HepG2 (cell line): Measurements from ENCODE around the gene ANKRD6. TPM values are rescaled to one million over a fixed set of nuclear protein-coding genes. Genes with fewer than 3 reads are reported as not detected.

Experiments used
- ATAC-seq: fragments of 200-7000 bp; cut with Tn5 transposase; 3 replicates; pipeline ENCODE4 v1.9.1; 2020; ENCODE audit warnings: mild to moderate bottlenecking, moderate library complexity
- BruUV-seq: library from RNA; stranded (reverse); fragments of 400-500 nt; replicated peaks from 2 replicates; lab custom pipeline; 2021; lab: Mats Ljungman, UMichigan
- CTCF ChIA-PET: fragments of 300-600 bp; formaldehyde crosslinking; extraction: SDS; loops from one replicate; lab custom pipeline; 2021; ENCODE audit warnings: low total read pairs, inconsistent platforms, low intra/inter-chr PET ratio; lab: Yijun Ruan, JAX
- POLR2A ChIA-PET: fragments of 350-600 bp; sonication (Branson Sonifier 250); formaldehyde crosslinking; loops from one replicate; lab custom pipeline; 2020; ENCODE audit warnings: antibody characterized with exemption, inconsistent platforms; lab: Yijun Ruan, JAX
- DNase-seq: peaks from one replicate; pipeline ENCODE4 v3.0.0-alpha.2; 2015; ENCODE audit warnings: low spot score
- FAIRE-seq: peaks from 3 replicates; lab custom pipeline; 2011; peaks lifted over from hg19 to GRCh38; lab: Jason Lieb, UNC
- H2AFZ ChIP-seq: one replicate; pipeline ENCODE4 v1.6.1; 2011; ENCODE audit warnings: low read length, inconsistent platforms
- H3K27ac ChIP-seq: fragments of 300-600 bp; 3 replicates; pipeline ENCODE4 v1.8.0; 2011; ENCODE audit warnings: mixed run types, mild to moderate bottlenecking, mixed read lengths, low read length, inconsistent platforms; ENCODE audit not compliant: insufficient read depth; ENCODE audit errors: extremely low read length
- H3K27me3 ChIP-seq, 2 experiments: fragments of 200-600 bp in 1 of 2; 2 replicates in 1 of 2; 3 replicates in 1 of 2; pipeline versions ENCODE4 v1.6.0 to v1.8.0; 2011; ENCODE audit warnings: low read length in 2 of 2, mild to moderate bottlenecking in 2 of 2, moderate library complexity in 2 of 2, inconsistent platforms in 1 of 2; ENCODE audit not compliant: insufficient read depth in 2 of 2, control insufficient read depth in 1 of 2
- H3K36me3 ChIP-seq, 2 experiments: fragments of 200-600 bp in 1 of 2; replicated peaks in 1 of 2; 2 replicates in 1 of 2; 3 replicates in 1 of 2; pipeline versions ENCODE4 v1.5.1 to v1.8.0; 2011; ENCODE audit warnings: low read length in 2 of 2, inconsistent platforms in 1 of 2; ENCODE audit not compliant: insufficient read depth in 2 of 2, control insufficient read depth in 1 of 2
- H3K4me1 ChIP-seq: 2 replicates; pipeline ENCODE4 v1.5.1; 2012; ENCODE audit warnings: low read length, inconsistent platforms; ENCODE audit not compliant: insufficient read depth
- H3K4me2 ChIP-seq: 2 replicates; pipeline ENCODE4 v1.6.0; 2011; ENCODE audit warnings: low read depth, low read length, inconsistent platforms
- H3K4me3 ChIP-seq, 3 experiments: fragments of 200-600 bp in 1 of 3; sonication (generic), shearing (Covaris generic) in 1 of 3; replicated peaks in 1 of 3; 2 replicates each; pipeline ENCODE4 v1.5.1; 2011 to 2016; ENCODE audit warnings: low read length in 3 of 3, inconsistent platforms in 2 of 3, low read depth in 2 of 3, mild to moderate bottlenecking in 2 of 3, control low read depth in 1 of 3, mixed read lengths in 1 of 3; ENCODE audit not compliant: insufficient read depth in 1 of 3
- H3K79me2 ChIP-seq: one replicate; pipeline ENCODE4 v1.6.1; 2011; ENCODE audit warnings: low read length, inconsistent platforms; ENCODE audit not compliant: insufficient read depth
- H3K9ac ChIP-seq: 2 replicates; pipeline ENCODE4 v1.6.0; 2011; ENCODE audit warnings: mild to moderate bottlenecking, low read depth, low read length, inconsistent platforms; ENCODE audit not compliant: insufficient read depth
- H3K9me3 ChIP-seq: 2 replicates; pipeline ENCODE4 v1.5.1; 2012; ENCODE audit warnings: mild to moderate bottlenecking, low read length
- H4K20me1 ChIP-seq: 2 replicates; pipeline ENCODE4 v1.6.0; 2011; ENCODE audit warnings: inconsistent platforms, mild to moderate bottlenecking, low read length, moderate library complexity; ENCODE audit not compliant: insufficient read depth
- ARID2 ChIP-seq: sonication (generic); formaldehyde crosslinking; IDR thresholded peaks from 2 replicates; pipeline ENCODE4 v1.8.1; 2022; ENCODE audit warnings: mild to moderate bottlenecking, missing genetic modification reagents, borderline replicate concordance
- GTF2F1 ChIP-seq: fragments of 150-350 bp; IDR thresholded peaks from 2 replicates; pipeline ENCODE4 v1.6.1; 2014; ENCODE audit warnings: low read length
- HHEX ChIP-seq: IDR thresholded peaks from 2 replicates; pipeline ENCODE4 v1.6.1; 2016; ENCODE audit warnings: control low read depth
- HMGA1 ChIP-seq: sonication (generic); formaldehyde crosslinking; conservative IDR thresholded peaks from 2 replicates; pipeline ENCODE4 v1.4.0; 2020; ENCODE audit warnings: missing genetic modification reagents
- HNF1A ChIP-seq, 2 experiments: sonication (generic) in 1 of 2; formaldehyde crosslinking in 1 of 2; IDR thresholded peaks; 2 replicates each; pipeline versions ENCODE4 v1.4.0 to v1.6.1; 2016 to 2020; ENCODE audit warnings: borderline replicate concordance in 1 of 2, low read depth in 1 of 2, mild to moderate bottlenecking in 1 of 2, missing genetic modification reagents in 1 of 2
- KDM4B ChIP-seq: sonication (generic); formaldehyde crosslinking; IDR thresholded peaks from 2 replicates; pipeline ENCODE4 v1.4.0; 2020; ENCODE audit warnings: missing genetic modification reagents
- MIER3 ChIP-seq: IDR thresholded peaks from 2 replicates; pipeline ENCODE4 v1.6.1; 2016; ENCODE audit warnings: missing compliant biosample characterization, borderline replicate concordance
- NFATC3 ChIP-seq: sonication (generic); formaldehyde crosslinking; IDR thresholded peaks from 2 replicates; pipeline ENCODE4 v1.5.1; 2020; ENCODE audit warnings: mild to moderate bottlenecking, missing genetic modification reagents
- THAP11 ChIP-seq: IDR thresholded peaks from 2 replicates; pipeline ENCODE4 v1.6.1; 2016; ENCODE audit warnings: missing biosample characterization, missing genetic modification reagents
- TSC22D2 ChIP-seq: sonication (generic); formaldehyde crosslinking; IDR thresholded peaks from 2 replicates; pipeline ENCODE4 v1.5.1; 2020; ENCODE audit warnings: missing genetic modification reagents, mild to moderate bottlenecking, borderline replicate concordance
- ZNF468 ChIP-seq: sonication (generic); formaldehyde crosslinking; IDR thresholded peaks from 2 replicates; pipeline ENCODE4 v1.8.0; 2022; ENCODE audit warnings: mild to moderate bottlenecking, moderate library complexity, missing genetic modification reagents
- ZNF616 ChIP-seq: sonication (generic); formaldehyde crosslinking; IDR thresholded peaks from 2 replicates; pipeline ENCODE4 v1.5.0; 2020; ENCODE audit warnings: low read depth, mild to moderate bottlenecking, missing genetic modification reagents
- ZNF761 ChIP-seq: sonication (generic); formaldehyde crosslinking; conservative IDR thresholded peaks from 2 replicates; pipeline ENCODE4 v1.4.0; 2020; ENCODE audit warnings: mild to moderate bottlenecking, missing genetic modification reagents
- WGBS: methylation state at CpG from one replicate; pipeline ENCODE4 v1.1.6; 2017; ENCODE audit warnings: low lambda C conversion rate; 5-methylcytosine and 5-hydroxymethylcytosine counted together
- in situ Hi-C: cut with HindIII; loops from 2 replicates; pipeline ENCODE4 v1.10.0; 2017; ENCODE audit warnings: low pct_unique_long_range_greater_than_20kb; ENCODE audit not compliant: extremely low pct_ligation_motif_present
- intact Hi-C: fragments of 100-400 bp; cut with micrococcal nuclease; formaldehyde crosslinking; loops from one replicate; pipeline ENCODE4 v1.10.0; 2022; ENCODE audit not compliant: unreplicated experiment
- polyA plus RNA-seq, 8 experiments: library from polyadenylated mRNA; depleted of rRNA in 3 of 8; stranded (reverse) in 7 of 8; unstranded in 1 of 8; fragments of >200 nt; fragmentation: Illumina TruSeq in 4 of 8; extraction: Trizol in 4 of 8; gene quantifications; 2 replicates each; pipeline versions ENCODE4 v1.2.1 to v1.2.3, GENCODE V29; 2011 to 2016; ENCODE audit warnings: low read depth in 4 of 8, missing spikeins in 1 of 8, mixed read lengths in 1 of 8; ENCODE audit not compliant: insufficient read depth in 1 of 8
- total RNA-seq, 5 experiments: library from RNA; depleted of rRNA; stranded (reverse); fragments of >200 nt; fragmentation: Illumina TruSeq; extraction: Trizol; gene quantifications; 2 replicates each; pipeline ENCODE4 v1.2.3, GENCODE V29; 2016; ENCODE audit warnings: low read depth in 1 of 5
- TF ChIP-seq, protein P1 (sequence below): sonication (generic); formaldehyde crosslinking; IDR thresholded peaks from 2 replicates; pipeline ENCODE4 v1.9.0; 2021; ENCODE audit warnings: missing genetic modification reagents, mild to moderate bottlenecking, borderline replicate concordance
- TF ChIP-seq, protein P2 (sequence below): IDR thresholded peaks from 2 replicates; pipeline ENCODE4 v1.6.1; 2016; ENCODE audit warnings: missing compliant biosample characterization, missing genetic modification reagents, borderline replicate concordance
- TF ChIP-seq, protein P3 (sequence below): sonication (generic); formaldehyde crosslinking; IDR thresholded peaks from 2 replicates; pipeline ENCODE4 v1.8.0; 2022; ENCODE audit warnings: missing genetic modification reagents, mild to moderate bottlenecking, inconsistent platforms, borderline replicate concordance

Gene ANKRD6
- total and polyA plus RNA-seq, 2 of the 13 experiments (the other 11 are each of a cell fraction or from before 2014, with no cell fraction given) = 0.18 to 0.36 TPM

GRCh38 chr6:89434954-89435353 is 2.0 kb downstream of the ANKRD6 start:
- Histone ChIP-seq H3K9ac (no peak overlapping the region), H3K79me2 (no peaks in the 10 kb centered on the region), H4K20me1 (no peaks in the 10 kb centered on the region)
- intact Hi-C loops = loop anchor here (5.0 kb wide), 1 partner anchor 162 kb away; no protein-coding TSS in a partner anchor
- DNase-seq = no peak
- TF ChIP-seq ARID2 (CRISPR knock-in tag) (no peak), ZNF468 (CRISPR knock-in tag) (no peak), NFATC3 (no peak), THAP11 (CRISPR knock-in tag) (no peak), HMGA1 (no peak), ZNF616 (CRISPR knock-in tag) (no peak), TSC22D2 (CRISPR knock-in tag) (no peak), ZNF761 (CRISPR knock-in tag) (no peak), KDM4B (CRISPR knock-in tag) (no peak), MIER3 (CRISPR knock-in tag) (no peak), HNF1A (IDR thresholded peaks at IDR 0.05; ENCODE audit: low read depth) (no peak), HNF1A (CRISPR knock-in tag; IDR thresholded peaks at IDR 0.05; ENCODE audit: borderline replicate concordance) (no peak), HHEX (CRISPR knock-in tag) (no peak), GTF2F1 (no peak)
- TF ChIP-seq, protein P1, sequence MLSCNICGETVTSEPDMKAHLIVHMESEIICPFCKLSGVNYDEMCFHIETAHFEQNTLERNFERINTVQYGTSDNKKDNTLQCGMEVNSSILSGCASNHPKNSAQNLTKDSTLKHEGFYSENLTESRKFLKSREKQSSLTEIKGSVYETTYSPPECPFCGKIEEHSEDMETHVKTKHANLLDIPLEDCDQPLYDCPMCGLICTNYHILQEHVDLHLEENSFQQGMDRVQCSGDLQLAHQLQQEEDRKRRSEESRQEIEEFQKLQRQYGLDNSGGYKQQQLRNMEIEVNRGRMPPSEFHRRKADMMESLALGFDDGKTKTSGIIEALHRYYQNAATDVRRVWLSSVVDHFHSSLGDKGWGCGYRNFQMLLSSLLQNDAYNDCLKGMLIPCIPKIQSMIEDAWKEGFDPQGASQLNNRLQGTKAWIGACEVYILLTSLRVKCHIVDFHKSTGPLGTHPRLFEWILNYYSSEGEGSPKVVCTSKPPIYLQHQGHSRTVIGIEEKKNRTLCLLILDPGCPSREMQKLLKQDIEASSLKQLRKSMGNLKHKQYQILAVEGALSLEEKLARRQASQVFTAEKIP (CRISPR knock-in tag) = no peak
- TF ChIP-seq, protein P2, sequence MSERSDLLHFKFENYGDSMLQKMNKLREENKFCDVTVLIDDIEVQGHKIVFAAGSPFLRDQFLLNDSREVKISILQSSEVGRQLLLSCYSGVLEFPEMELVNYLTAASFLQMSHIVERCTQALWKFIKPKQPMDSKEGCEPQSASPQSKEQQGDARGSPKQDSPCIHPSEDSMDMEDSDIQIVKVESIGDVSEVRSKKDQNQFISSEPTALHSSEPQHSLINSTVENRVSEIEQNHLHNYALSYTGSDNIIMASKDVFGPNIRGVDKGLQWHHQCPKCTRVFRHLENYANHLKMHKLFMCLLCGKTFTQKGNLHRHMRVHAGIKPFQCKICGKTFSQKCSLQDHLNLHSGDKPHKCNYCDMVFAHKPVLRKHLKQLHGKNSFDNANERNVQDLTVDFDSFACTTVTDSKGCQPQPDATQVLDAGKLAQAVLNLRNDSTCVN (CRISPR knock-in tag) = no peak
- TF ChIP-seq, protein P3, sequence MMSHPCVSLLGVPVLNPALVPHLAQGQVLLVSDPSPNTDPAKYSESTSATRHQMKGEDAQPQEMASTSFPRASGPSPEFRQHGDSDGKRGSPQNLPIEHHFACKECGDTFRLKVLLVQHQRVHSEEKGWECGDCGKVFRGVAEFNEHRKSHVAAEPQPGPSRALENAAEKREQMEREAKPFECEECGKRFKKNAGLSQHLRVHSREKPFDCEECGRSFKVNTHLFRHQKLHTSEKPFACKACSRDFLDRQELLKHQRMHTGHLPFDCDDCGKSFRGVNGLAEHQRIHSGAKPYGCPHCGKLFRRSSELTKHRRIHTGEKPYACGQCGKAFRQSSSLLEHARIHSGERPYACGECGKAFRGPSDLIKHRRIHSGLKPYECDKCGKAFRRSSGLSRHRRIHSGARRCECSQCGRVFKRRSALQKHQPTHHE = no peak
- TF ChIP-seq, all 625 proteins: peak for 0
- 97% methylated on average over 4 of the region's 4 CpGs for WGBS
- H3K36me3 ChIP-seq = no peaks in the 10 kb centered on the region
- H2AFZ ChIP-seq = no peak overlapping the region
- no peak overlapping the region for H3K4me2 ChIP-seq
- FAIRE-seq (no peak), ATAC-seq (no peak)
- peaks cover 4 to 12% of the 10 kb centered on the region in 2 experiments; a peak in 3 of 5 replicates for H3K27me3 ChIP-seq
- ChIA-PET POLR2A (no interaction called here), CTCF (interaction anchor here (3.9 kb wide), 1 partner anchor 175 kb away, joined by 42 read pairs; no protein-coding TSS in a partner anchor)
- no TSS peak for BruUV-seq
- H3K4me1 ChIP-seq = peaks cover 7% of the 10 kb centered on the region; the same call in 1 of the 2 replicates
- H3K9me3 ChIP-seq = no peaks in the 10 kb centered on the region
- in situ Hi-C loops = loop anchor here (5.0 kb wide), 1 partner anchor 177 kb away; no protein-coding TSS in a partner anchor
- H3K4me3 ChIP-seq = no peak overlapping the region
- H3K27ac ChIP-seq = no peak overlapping the region
